ENCODE results near the gene NFATC3. TPM values are rescaled to one million over a fixed set of nuclear protein-coding genes. Genes with fewer than 3 reads are reported as not detected.

The NFATC3 gene
- total RNA-seq, 1 donor from 2014 or later, result 34.2 TPM

- H3K9me3 Mint-ChIP-seq, result no peaks in the 10 kb centered on the region
- no peaks in the 10 kb centered on the region for H3K27me3 Mint-ChIP-seq (ENCODE audit: insufficient read depth, low read depth)
- no peak for DNase-seq (ENCODE audit: low spot score)
Observed at GRCh38 chr16:68219725-68220351, 134.7 kb downstream of the NFATC3 start.

DNA sequence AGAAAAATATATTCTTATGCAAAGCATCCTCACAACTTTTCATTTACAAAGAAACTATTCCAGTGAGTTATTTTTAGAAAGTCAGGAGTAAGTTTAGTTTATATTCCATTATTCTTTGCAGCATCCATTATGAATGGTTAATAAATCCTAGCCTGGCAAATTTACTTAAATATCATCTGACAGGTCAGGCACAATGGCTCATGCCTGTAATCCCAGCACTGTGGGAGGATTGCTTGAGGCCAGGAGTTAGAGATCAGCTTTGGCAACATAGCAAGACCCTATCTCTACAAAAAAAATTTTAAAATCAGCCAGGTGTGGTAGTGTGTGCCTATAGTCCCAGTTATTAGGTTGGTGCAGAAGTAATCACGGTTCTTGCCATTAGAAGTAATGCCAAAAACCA lies 137.9 kb downstream of the NFATC3 start:
- H3F3A ChIP-seq (ENCODE audit: low read depth), result no peaks in the 10 kb centered on the region
- Mint-ChIP-seq H3K4me1 (no peaks in the 10 kb centered on the region), H3K36me3 (no peaks in the 10 kb centered on the region), H3K27ac (no peak overlapping the region), H3K27me3 (ENCODE audit: insufficient read depth, low read depth) (no peaks in the 10 kb centered on the region), H3K9me3 (no peaks in the 10 kb centered on the region), H3K4me3 (no peak overlapping the region)
- no peaks in the 10 kb centered on the region for H3K79me2 ChIP-seq (ENCODE audit: low read depth)
- H3K9ac ChIP-seq, result no peak overlapping the region
- H3K27ac ChIP-seq, result no peak overlapping the region
- no peaks in the 10 kb centered on the region for H3K9me3 ChIP-seq (ENCODE audit: low read depth)
- H3K4me1 ChIP-seq, result no peaks in the 10 kb centered on the region
- no peak for DNase-seq (ENCODE audit: low spot score)
- no peak overlapping the region for H2AFZ ChIP-seq (replicated peaks)
- no peaks in the 10 kb centered on the region for H3K27me3 ChIP-seq
- H3K4me2 ChIP-seq, result no peak overlapping the region
- H3K36me3 ChIP-seq, result no peaks in the 10 kb centered on the region
- H4K20me1 ChIP-seq (ENCODE audit: low read depth), result peaks cover 14% of the 10 kb centered on the region
- TF ChIP-seq EZH2 (IDR thresholded peaks at IDR 0.05), result no peak
- TF ChIP-seq CTCF (IDR thresholded peaks at IDR 0.05), result no peak
- no peak for TF ChIP-seq EZH2phosphoT487 (IDR thresholded peaks at IDR 0.05)
- no peak overlapping the region for H3K4me3 ChIP-seq

More at GRCh38 chr16:68219725-68220351, 134.7 kb downstream of the NFATC3 start:
- no peak overlapping the region for H3K27ac Mint-ChIP-seq
- H3K79me2 ChIP-seq (ENCODE audit: low read depth), result no peaks in the 10 kb centered on the region
- H3K27ac ChIP-seq, result no peak overlapping the region
- H4K20me1 ChIP-seq (ENCODE audit: low read depth), result peaks cover 13% of the 10 kb centered on the region
- H3K4me1 Mint-ChIP-seq, result no peaks in the 10 kb centered on the region
- no peaks in the 10 kb centered on the region for H3K27me3 ChIP-seq
- H3K4me3 ChIP-seq, result no peak overlapping the region
- H3K36me3 ChIP-seq, result no peaks in the 10 kb centered on the region
- H3F3A ChIP-seq (ENCODE audit: low read depth), result no peaks in the 10 kb centered on the region
- no peaks in the 10 kb centered on the region for H3K9me3 ChIP-seq (ENCODE audit: low read depth)
- no peaks in the 10 kb centered on the region for H3K4me1 ChIP-seq
- no peak overlapping the region for H3K4me3 Mint-ChIP-seq
- peaks cover 5% of the 10 kb centered on the region for H3K36me3 Mint-ChIP-seq
- H3K9ac ChIP-seq, result no peak overlapping the region
- H2AFZ ChIP-seq (replicated peaks), result no peak overlapping the region
- TF ChIP-seq EZH2 (IDR thresholded peaks at IDR 0.05) (no peak), EZH2phosphoT487 (IDR thresholded peaks at IDR 0.05) (no peak), CTCF (IDR thresholded peaks at IDR 0.05) (no peak)
- no peak overlapping the region for H3K4me2 ChIP-seq

DNA sequence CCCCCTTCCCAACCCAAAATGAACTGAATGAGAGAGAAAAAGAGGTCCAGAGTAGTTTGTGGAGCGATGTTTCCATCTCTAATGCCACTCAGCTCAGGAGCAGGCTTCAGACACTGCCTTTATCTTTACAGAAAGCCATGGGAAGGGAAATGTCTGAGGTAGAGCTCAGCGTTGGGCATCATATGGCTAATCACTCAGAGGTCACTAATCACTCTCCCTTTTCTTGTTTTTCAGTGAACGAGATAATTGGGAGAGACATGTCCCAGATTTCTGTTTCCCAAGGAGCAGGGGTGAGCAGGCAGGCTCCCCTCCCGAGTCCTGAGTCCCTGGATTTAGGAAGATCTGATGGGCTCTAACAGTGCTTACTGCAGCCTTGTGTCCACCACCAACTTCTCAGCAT lies 140.9 kb downstream of the NFATC3 start:
- TF ChIP-seq CTCF (IDR thresholded peaks at IDR 0.05) (no peak), EZH2phosphoT487 (IDR thresholded peaks at IDR 0.05) (no peak), EZH2 (IDR thresholded peaks at IDR 0.05) (no peak)
- H2AFZ ChIP-seq (replicated peaks), result no peak overlapping the region
- Mint-ChIP-seq H3K4me1 (no peaks in the 10 kb centered on the region), H3K9me3 (no peaks in the 10 kb centered on the region), H3K27me3 (ENCODE audit: insufficient read depth, low read depth) (no peaks in the 10 kb centered on the region), H3K27ac (no peak overlapping the region), H3K4me3 (no peak overlapping the region), H3K36me3 (no peaks in the 10 kb centered on the region)
- H3K27me3 ChIP-seq, result no peaks in the 10 kb centered on the region
- no peaks in the 10 kb centered on the region for H3K4me1 ChIP-seq
- H3K36me3 ChIP-seq, result no peaks in the 10 kb centered on the region
- DNase-seq (ENCODE audit: low spot score), result no peak
- H4K20me1 ChIP-seq (ENCODE audit: low read depth), result peaks cover 23% of the 10 kb centered on the region
- H3K9ac ChIP-seq, result no peak overlapping the region
- no peak overlapping the region for H3K4me2 ChIP-seq
- no peak overlapping the region for H3K27ac ChIP-seq
- no peak overlapping the region for H3K4me3 ChIP-seq
- peaks cover 7% of the 10 kb centered on the region for H3F3A ChIP-seq (ENCODE audit: low read depth)
- no peaks in the 10 kb centered on the region for H3K9me3 ChIP-seq (ENCODE audit: low read depth)
- H3K79me2 ChIP-seq (ENCODE audit: low read depth), result no peaks in the 10 kb centered on the region

All from neural progenitor cell (in vitro differentiated cells).